Mesenteric fat pad (tissue), 1 donor: ENCODE data around the gene NREP. TPM values are rescaled to one million over a fixed set of nuclear protein-coding genes. Genes with fewer than 3 reads are reported as not detected.

Experiments used
- DNase-seq: peaks from one replicate; pipeline ENCODE4 v3.0.0-alpha.2; 2020; ENCODE audit warnings: low spot score
- total RNA-seq: library from RNA; stranded (reverse); fragmentation: NEBNext Ultra II Directional; extraction: Animal tissue kit (Norgen Biotek cat#: 25700); gene quantifications from one replicate; pipeline ENCODE4 v1.2.1, GENCODE V29; 2021
- donor health status: DM: yes; HTN: yes; CAD: no.

The NREP gene
- total RNA-seq, 1 donor from 2014 or later, result 6.8 TPM

DNA sequence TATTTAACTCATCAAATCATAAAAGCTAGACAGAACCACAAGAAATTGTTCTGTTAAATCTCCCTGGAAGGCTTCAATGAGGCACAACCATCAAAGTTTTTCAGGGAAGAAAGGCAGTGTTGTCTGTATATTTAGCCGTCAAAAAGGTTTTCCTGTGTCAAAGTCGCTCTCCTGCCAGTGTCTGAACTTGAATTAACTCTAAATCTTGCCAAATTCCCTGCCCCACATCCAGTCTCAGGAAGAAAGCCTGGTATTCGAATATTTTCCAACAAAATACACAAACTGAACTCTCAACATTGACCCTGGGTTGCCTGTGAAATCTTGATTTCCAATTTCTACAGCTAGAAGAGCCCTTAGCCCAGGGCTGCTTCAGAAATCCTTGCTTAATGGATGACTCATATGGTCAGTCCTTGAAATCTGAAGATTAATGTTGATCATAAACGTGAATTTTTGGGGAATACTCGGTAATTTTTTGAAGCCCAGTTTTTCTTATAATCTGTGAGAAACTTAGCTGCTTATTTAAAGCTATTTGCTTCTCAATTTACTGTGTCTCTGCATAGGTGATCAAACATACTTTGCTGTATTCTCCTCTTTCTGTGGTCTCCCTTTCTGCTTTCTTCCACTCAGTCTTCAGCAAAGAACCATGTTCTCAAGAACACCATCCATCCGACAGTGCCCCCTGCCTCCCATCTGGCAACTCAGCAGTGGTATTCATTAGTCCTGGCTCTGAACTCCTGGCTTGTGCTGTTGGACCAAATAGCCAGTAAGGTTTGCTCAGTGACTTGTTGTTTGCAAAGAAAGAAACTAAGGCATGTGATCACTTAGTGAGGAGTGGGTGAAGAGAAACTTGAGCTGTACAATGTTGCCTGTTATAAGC lies 58.9 kb downstream of the NREP start:
- no peak for DNase-seq

DNA sequence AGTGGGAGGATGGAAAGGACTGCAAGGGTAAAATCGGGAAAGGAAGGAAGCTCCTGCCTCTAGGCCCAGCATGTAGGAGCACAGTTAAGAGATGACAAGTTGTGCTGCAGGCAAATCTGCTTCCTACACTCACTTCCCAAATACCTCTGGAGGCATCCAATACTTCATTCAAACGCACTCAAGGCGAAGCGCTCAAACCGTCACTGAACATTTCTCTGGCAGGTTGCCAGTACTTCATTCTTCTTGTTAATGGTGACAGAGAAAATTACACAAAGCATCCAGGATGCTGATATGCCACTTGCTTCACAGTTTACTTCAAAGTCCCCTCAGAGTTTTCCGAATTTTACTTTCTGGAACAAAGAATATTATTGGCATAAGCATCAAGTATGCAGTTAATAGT lies 59.8 kb downstream of the NREP start:
- no peak for DNase-seq

DNA sequence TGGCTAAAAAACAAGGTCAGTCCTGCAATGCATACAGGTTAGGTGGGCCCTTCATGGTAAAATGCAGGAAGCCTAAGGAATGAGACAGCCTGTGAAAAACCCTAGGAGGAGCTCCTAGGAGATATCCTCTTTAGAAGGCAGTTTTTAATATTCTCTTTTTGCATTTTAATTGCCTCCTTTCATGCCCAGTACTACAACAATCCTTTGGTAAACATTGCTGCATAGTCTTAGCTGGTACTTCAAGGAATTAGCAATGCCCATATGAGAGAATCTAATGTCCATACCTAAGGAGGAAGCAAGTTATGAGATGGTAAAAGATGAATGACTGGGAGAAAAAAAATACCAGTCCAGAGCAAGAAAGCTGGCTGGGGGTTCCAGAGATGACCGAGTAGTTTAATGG lies 61.0 kb downstream of the NREP start:
- no peak for DNase-seq

DNA sequence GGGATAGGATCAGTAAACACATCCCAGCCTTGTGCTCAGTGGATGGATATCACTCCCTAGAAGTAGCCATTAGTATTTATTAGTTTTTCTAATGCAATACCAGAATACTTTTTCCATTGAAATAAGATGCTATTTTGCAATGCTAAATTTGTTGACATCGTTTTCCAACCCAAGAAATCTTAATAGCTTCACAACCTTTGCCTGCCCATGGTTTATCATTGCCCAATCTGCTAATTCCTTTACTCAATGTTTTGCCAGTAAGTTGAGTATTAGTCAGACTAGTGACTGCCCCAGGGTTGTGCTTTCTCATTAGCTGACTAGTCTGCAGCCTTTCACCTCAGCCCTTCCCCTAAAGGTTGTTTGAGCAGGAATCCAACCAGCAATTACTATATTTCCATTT lies 62.9 kb downstream of the NREP start:
- DNase-seq, result no peak

DNA sequence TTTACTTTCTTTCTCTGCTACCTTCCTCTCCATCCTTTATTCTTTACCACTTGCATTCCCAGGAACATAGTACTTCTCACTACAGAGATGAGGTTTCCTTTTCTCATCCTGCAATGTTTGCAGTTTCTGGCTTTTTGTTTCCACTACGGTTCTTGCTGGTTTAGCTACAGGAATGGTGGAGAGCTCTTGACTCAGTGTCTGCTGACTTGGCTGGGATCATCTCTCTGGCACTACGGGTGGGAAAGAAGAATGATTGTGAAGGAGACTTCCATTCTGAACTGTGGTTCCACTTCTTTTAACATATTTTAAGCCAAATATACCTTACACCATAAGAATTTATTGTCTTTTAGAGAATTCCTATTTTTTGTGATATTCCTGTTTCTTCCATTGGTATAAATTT lies 65.1 kb downstream of the NREP start:
- no peak for DNase-seq

DNA sequence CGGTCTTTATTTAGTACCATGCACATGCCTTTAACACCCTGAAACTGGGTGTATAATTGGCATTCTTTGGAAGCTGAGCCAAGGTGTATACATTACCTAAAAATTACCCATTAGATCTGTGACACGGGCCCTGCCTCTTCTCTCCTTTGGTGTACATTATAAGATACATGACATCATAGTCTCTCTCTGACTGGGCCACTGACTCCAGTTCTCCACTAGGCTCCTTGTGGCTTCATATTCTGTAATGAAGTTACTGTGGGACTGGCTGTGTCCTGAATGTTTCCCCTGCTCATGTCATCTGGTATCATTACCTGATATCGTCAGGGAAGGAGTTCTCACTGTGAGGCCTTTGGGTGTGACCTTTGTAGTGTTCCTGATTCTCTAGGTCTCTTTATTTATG lies 65.5 kb downstream of the NREP start:
- no peak for DNase-seq

DNA sequence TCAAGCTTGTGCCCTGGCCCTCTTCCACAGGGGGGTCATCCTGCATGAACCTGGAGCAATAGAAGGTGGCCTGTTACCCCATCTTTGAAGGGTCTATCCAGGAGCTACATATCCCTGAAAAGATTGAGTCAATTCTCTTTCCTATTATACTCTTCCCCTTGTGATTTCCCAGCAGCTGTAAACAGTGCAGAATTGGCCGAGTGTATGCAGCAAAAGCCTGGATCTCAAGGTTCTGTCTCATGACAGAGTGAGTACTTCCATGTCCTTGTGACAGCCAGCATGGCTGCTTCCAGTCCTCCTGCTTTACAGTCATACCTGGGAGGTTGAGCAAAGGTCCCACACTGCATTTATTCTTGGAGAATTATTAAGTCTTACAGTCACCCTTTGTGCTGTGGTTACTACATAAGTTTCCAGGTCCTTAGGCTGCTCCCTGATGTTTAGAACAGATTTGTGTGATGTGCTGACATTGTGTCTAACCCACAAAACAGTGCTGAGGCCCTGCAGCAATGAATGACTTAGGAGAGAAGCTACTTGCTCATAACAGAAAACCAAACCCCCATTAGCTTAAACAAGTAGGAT lies 67.5 kb downstream of the NREP start:
- no peak for DNase-seq

DNA sequence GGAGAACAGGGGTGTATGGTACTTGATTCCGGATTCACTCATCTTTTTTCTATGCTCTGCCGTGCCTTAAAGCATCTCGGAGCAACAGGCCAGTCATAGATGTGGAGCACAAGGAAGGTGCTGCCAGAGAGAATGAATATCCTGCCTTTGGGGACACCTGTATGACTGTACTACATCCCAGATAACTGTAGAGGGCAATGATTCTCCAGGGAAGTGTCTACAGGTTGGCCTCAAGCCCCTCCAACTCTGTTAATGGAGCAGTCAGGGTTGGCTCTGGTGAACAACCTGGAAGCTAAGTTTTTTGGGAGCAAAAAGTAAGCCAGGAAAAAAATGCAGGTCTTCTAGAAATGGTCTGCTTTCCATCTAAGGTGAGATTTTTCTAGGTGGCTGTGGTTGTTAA lies 71.0 kb downstream of the NREP start:
- no peak for DNase-seq

DNA sequence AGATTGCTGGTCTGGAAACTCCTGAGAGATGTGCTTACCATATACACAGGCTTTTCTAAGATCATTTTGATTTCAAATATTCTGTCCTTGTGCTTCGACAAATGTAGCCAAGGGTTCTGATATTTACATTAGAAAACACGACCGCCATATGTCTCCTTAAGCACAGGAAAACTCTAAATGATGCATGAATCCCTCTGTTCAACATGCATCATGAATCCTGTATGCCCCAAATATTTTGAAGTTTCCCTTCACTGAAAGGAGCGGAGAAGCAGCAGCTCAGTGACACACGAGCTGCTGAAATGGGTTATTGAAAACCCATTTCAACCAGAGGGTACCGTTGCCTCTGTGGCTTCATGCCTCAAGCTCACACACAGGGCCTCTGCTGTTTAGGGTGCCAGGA lies 74.4 kb downstream of the NREP start:
- DNase-seq, result no peak

DNA sequence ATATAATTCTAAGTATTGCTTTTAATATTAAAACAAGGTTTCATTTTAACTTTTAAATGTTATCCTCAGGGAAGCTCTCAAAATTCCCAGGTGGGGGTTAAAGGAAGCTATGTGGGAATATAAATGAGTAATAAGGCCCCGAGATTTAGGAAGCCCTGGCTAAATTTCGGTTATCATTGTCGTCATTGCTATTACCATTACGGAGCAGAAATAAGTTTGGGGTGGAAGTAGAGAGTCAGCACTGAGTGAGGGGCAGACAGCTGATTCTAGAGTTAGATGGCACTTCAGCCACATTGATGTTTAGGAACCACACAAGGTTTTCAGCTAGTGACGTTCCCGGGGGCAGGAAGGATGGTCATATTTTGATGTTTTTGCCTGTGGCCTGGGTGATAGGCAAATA lies 74.9 kb downstream of the NREP start:
- DNase-seq, result no peak

DNA sequence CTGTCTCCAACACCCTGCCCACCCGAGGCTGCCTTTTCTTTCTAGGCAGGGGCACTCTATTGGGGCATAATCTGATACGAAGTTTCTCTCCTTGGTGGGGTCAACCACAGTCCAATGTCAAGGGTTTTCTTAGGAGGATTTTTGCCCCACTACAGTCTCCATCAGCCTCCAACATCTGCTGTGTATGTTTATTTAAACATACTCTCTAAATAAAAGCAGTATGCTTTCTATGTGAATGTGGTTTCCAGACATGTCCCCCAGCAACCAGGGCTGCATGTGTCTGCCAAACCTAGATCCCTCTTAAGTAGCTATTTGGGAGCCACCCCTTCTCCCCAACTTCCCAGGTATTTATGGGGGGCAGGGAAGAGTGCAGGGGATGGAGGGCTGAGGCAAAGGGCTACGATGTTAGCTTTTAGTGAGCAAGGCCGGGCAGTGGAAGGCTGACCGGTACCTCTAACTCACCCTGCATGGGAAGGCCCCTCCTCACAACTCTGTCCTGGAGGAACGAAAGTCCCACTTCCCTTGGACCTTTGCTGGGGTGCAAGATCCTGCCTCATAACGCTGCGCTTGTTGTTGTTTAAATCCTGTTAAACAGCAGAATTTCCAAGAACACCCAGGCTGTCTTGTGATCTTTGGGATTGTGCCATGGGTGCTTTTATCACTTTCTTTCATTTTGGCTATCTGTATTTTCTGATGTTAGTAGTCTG lies 75.4 kb downstream of the NREP start:
- DNase-seq, result no peak

DNA sequence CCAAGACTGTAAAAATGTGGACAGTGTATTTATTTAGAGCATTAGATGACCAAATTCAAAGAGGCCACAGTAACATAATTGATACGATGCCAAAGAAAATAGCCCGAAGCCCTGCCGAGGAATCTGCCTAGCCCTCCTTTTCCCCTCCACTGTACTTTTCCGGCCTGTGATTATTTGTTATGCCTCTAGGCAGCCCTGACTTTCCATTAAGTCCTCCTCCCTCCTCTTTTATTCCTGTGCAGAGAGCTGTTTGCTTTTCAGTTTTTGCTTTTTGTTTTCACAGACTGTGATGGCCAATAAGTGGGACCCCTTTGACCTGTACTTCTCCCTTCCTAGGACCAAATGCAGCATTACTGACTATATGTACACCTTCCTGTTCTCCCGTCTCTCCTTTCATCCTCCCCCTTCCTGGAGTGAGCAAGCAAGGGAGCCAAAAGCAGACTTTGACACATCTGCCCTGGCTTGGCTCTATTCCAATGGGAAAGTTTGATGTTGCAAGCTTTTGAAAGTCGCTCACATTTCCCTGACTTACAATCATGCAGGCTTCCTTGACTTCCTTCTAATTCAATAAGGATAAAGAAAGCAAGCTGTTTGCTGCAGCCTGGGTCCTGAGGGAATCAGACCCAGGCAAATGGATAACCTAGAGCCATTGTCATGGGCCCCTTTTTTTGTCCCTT lies 76.1 kb downstream of the NREP start:
- DNase-seq, result no peak

DNA sequence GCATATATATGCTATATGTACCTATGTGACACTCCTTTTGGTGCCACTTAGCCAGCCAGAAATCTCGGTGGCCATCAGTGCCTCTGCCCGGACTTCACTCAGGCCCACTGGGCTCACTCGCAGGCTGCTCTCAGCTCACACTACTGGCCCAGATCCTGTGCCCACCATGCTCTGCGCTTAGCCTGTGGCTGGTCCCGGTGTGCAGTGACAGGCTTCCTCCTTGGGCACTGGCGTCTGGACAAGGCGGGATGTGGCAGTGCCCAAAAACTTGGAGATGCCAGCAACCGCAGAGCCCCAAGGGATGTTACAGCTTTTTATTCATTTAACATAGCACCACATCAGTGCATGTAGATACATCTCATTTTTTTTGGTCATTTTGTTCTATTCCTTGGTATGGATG lies 77.4 kb downstream of the NREP start:
- DNase-seq, result no peak

Other genes with a start within 250 kb of the NREP start
- 10.7 TPM for gene STARD4, start 244.7 kb downstream of the NREP start, total RNA-seq